ENCODE measurements around the gene MAGOH. TPM values are rescaled to one million over a fixed set of nuclear protein-coding genes. Genes with fewer than 3 reads are reported as not detected.

Gene MAGOH
- polyA plus RNA-seq, 1 of the 3 experiments (the other 2 are of a cell fraction), result 26.5 TPM

DNA sequence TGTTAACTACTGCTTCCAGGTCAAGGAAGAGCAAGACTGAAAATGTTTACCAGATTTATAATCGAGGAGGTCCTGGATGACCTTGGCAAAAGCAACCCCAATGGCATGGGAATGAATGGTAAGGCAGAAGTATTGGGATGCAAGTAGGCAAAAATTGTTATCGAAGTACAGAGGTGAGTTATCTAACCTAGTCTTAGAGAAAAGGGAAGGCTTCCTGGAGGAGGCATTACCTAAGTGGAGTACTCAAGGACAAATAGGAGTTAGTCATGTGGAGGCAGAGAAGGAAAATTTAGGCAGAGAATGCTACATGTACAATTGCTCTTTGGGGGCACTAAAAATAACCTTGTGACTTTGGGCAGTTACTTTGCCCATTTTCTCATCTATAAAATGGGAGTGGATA lies 3.5 kb upstream of the MAGOH start:
- Histone ChIP-seq H3K4me1 (ENCODE audit: control insufficient read depth in 1 of 2, insufficient read depth in 2 of 2, low read depth in 1 of 2, low read length in 1 of 2) (peaks cover 6% of the 10 kb centered on the region in 2 experiments; a peak in 3 of 4 replicates), H3K9ac (no peak overlapping the region), H3K9me2 (no peaks in the 10 kb centered on the region), H2AFZ (ENCODE audit: low read depth) (no peak overlapping the region), H3K36me3 (replicated peaks in 1 of 2; ENCODE audit: control insufficient read depth in 1 of 2, insufficient read depth in 2 of 2, low read length in 1 of 2) (peaks cover 4 to 7% of the 10 kb centered on the region in 2 experiments), H3K27ac (ENCODE audit: low read depth in 2 of 2, low read length in 1 of 2) (no peak overlapping the region), H4K20me1 (ENCODE audit: insufficient read depth) (no peaks in the 10 kb centered on the region), H3K4me3 (ENCODE audit: low read depth in 2 of 2, low read length in 1 of 2) (no peak overlapping the region), H3K9me3 (no peaks in the 10 kb centered on the region), H3K79me2 (ENCODE audit: insufficient read depth) (peaks cover 15% of the 10 kb centered on the region), H3F3A (replicated peaks; ENCODE audit: insufficient read depth) (peaks cover 7% of the 10 kb centered on the region), H3K27me3 (ENCODE audit: insufficient read depth) (no peaks in the 10 kb centered on the region), H3K4me2 (no peak overlapping the region)
- ChIA-PET CTCF (no interaction called here), POLR2A (no interaction called here)
- DNase-seq, result no peak
- TF ChIP-seq, protein P1, sequence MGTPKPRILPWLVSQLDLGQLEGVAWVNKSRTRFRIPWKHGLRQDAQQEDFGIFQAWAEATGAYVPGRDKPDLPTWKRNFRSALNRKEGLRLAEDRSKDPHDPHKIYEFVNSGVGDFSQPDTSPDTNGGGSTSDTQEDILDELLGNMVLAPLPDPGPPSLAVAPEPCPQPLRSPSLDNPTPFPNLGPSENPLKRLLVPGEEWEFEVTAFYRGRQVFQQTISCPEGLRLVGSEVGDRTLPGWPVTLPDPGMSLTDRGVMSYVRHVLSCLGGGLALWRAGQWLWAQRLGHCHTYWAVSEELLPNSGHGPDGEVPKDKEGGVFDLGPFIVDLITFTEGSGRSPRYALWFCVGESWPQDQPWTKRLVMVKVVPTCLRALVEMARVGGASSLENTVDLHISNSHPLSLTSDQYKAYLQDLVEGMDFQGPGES (IDR thresholded peaks at IDR 0.05; ENCODE audit: low read depth, low read length), result no peak
- no peak for TF ChIP-seq RXRA (IDR thresholded peaks at IDR 0.05; ENCODE audit: borderline replicate concordance, low read depth)
- TF ChIP-seq SMC3 (IDR thresholded peaks at IDR 0.05; ENCODE audit: low read depth, low read length), result no peak
- TF ChIP-seq NRF1 (IDR thresholded peaks at IDR 0.05; ENCODE audit: low read depth, low read length), result no peak
- no peak for TF ChIP-seq SIN3A (IDR thresholded peaks at IDR 0.05; ENCODE audit: borderline replicate concordance, low read depth, low read length)
- no peak for TF ChIP-seq PBX3 (IDR thresholded peaks at IDR 0.05)
- no peak for TF ChIP-seq GATA2 (CRISPR knock-in tag; IDR thresholded peaks at IDR 0.05)
- TF ChIP-seq MEF2A (IDR thresholded peaks at IDR 0.05; ENCODE audit: borderline replicate concordance, low read depth), result no peak
- TF ChIP-seq TCF12 (IDR thresholded peaks at IDR 0.05), result no peak
- 86% methylated on average over 2 of the region's 2 CpGs for WGBS (ENCODE audit: low lambda C conversion rate)

GRCh38 chr1:53237638-53238037 lies 680 bp downstream of the MAGOH start:
- H3K9ac ChIP-seq, result peak overlapping the region; percentile 93
- peaks cover 5% of the 10 kb centered on the region for H3F3A ChIP-seq (replicated peaks; ENCODE audit: insufficient read depth)
- peaks cover 32% of the 10 kb centered on the region in 2 experiments for H3K36me3 ChIP-seq (replicated peaks in 1 of 2; ENCODE audit: control insufficient read depth in 1 of 2, insufficient read depth in 2 of 2, low read length in 1 of 2)
- POLR2A ChIA-PET, result no interaction called here
- peaks cover 9 to 10% of the 10 kb centered on the region in 2 experiments; a peak in 3 of 4 replicates for H3K4me1 ChIP-seq (ENCODE audit: control insufficient read depth in 1 of 2, insufficient read depth in 2 of 2, low read depth in 1 of 2, low read length in 1 of 2)
- peaks cover 40% of the 10 kb centered on the region for H3K79me2 ChIP-seq (ENCODE audit: insufficient read depth)
- TF ChIP-seq MEF2A (IDR thresholded peaks at IDR 0.05; ENCODE audit: borderline replicate concordance, low read depth) (no peak), GATA2 (CRISPR knock-in tag; IDR thresholded peaks at IDR 0.05) (no peak), NFIC (IDR thresholded peaks at IDR 0.05; ENCODE audit: borderline replicate concordance) (no peak)
- peak overlapping the region in 1 of 2 experiments; percentile 64; a peak in 2 of 4 replicates for H3K27ac ChIP-seq (ENCODE audit: low read depth in 2 of 2, low read length in 1 of 2)
- peak; percentile 15 for DNase-seq
- CTCF ChIA-PET, result interaction anchor here (1.0 to 1.4 kb wide), 2 partner anchors 17 to 156 kb away, joined by 3 read pairs; partner anchors contain the start of gene CZIB
- no peaks in the 10 kb centered on the region; the same call in 1 of the 2 replicates for H4K20me1 ChIP-seq (ENCODE audit: insufficient read depth)
- no peak overlapping the region; the same call in 1 of the 2 replicates for H2AFZ ChIP-seq (ENCODE audit: low read depth)
- H3K9me2 ChIP-seq, result no peaks in the 10 kb centered on the region
- WGBS (ENCODE audit: low lambda C conversion rate), result 3% methylated on average over 8 of the region's 8 CpGs
- peak overlapping the region; percentile 99 to 100 for H3K4me3 ChIP-seq (ENCODE audit: low read depth in 2 of 2, low read length in 1 of 2)
- H3K27me3 ChIP-seq (ENCODE audit: insufficient read depth), result no peaks in the 10 kb centered on the region
- H3K9me3 ChIP-seq, result no peaks in the 10 kb centered on the region
- peak overlapping the region; percentile 86 for H3K4me2 ChIP-seq
